H1 (cell line): Measurements from ENCODE around the gene TBKBP1. TPM values are rescaled to one million over a fixed set of nuclear protein-coding genes. Genes with fewer than 3 reads are reported as not detected.

Source experiments
- CBX8 ChIP-seq: fragments of 300-800, 300-1000 bp; sonication (generic); IDR thresholded peaks from 2 replicates; pipeline ENCODE4 v1.7.1; 2016; ENCODE audit warnings: low read depth, low read length, borderline replicate concordance
- CHD2 ChIP-seq: IDR thresholded peaks from 2 replicates; pipeline ENCODE4 v1.6.1; 2012; ENCODE audit warnings: low read length, improper control_type of control experiment
- CHD7 ChIP-seq: fragments of 300-600 bp; sonication (generic); IDR thresholded peaks from 2 replicates; pipeline ENCODE4 v1.7.1; 2012; ENCODE audit warnings: low read length, moderate library complexity, mild to moderate bottlenecking, inconsistent platforms; ENCODE audit not compliant: insufficient replicate concordance
- CTBP2 ChIP-seq: IDR thresholded peaks from 2 replicates; pipeline ENCODE4 v1.7.0; 2011; ENCODE audit warnings: borderline replicate concordance, mild to moderate bottlenecking, moderate library complexity, mixed read lengths, low read length; ENCODE audit not compliant: insufficient read depth, insufficient read length
- EP300 ChIP-seq, 2 experiments: IDR thresholded peaks; 1 replicate in 1 of 2; 2 replicates in 1 of 2; pipeline ENCODE4 v1.6.1; 2011 to 2012; ENCODE audit warnings: low read depth in 2 of 2, low read length in 2 of 2, mild to moderate bottlenecking in 2 of 2, borderline replicate concordance in 1 of 2, inconsistent platforms in 1 of 2, moderate library complexity in 1 of 2
- EZH2 ChIP-seq: fragments of 200-600 bp; sonication (generic); IDR thresholded peaks from 2 replicates; pipeline ENCODE4 v1.7.1; 2012; ENCODE audit warnings: low read depth, mild to moderate bottlenecking, moderate library complexity, low read length, inconsistent platforms; ENCODE audit not compliant: severe bottlenecking
- RAD21 ChIP-seq, 2 experiments: IDR thresholded peaks in 1 of 2; conservative IDR thresholded peaks in 1 of 2; 2 replicates each; pipeline ENCODE4 v1.6.1; 2011; ENCODE audit warnings: low read depth in 2 of 2, low read length in 2 of 2, improper control_type of control experiment in 1 of 2, inconsistent platforms in 1 of 2, mild to moderate bottlenecking in 1 of 2, moderate library complexity in 1 of 2
- SAP30 ChIP-seq: fragments of 300-600 bp; sonication (generic); IDR thresholded peaks from 2 replicates; pipeline ENCODE4 v1.7.1; 2012; ENCODE audit warnings: low read length, moderate library complexity, mild to moderate bottlenecking, inconsistent platforms; ENCODE audit not compliant: insufficient read depth, insufficient replicate concordance
- polyA plus RNA-seq, 7 experiments: library from polyadenylated mRNA; depleted of rRNA in 3 of 7; stranded (reverse) in 5 of 7; unstranded in 2 of 7; fragments of >200 nt in 5 of 7; fragments of 200-250 nt in 2 of 7; gene quantifications; 1 replicate in 5 of 7; 2 replicates in 1 of 7; 4 replicates in 1 of 7; pipeline versions ENCODE4 v1.2.1 to v1.2.3, GENCODE V29; 2011 to 2013; ENCODE audit warnings: missing spikeins in 2 of 7, mixed read lengths in 2 of 7
- total RNA-seq: library from RNA; stranded (reverse); fragmentation: NEBNext Ultra II Directional; extraction: Animal tissue kit (Norgen Biotek cat#: 25700); gene quantifications from 2 replicates; pipeline ENCODE4 v1.2.1, GENCODE V29; 2021

TBKBP1 gene
- total and polyA plus RNA-seq, 2 of the 8 experiments (the other 6 are each of a cell fraction or from before 2014, with no cell fraction given) = 6.3 to 15.1 TPM

GRCh38 chr17:47695429-47696376 is 1.7 kb downstream of the TBKBP1 start (continued):
- TF ChIP-seq CHD7 (no peak), SAP30 (peak; percentile 28), EZH2 (peak; percentile 25), CHD2 (no peak), CBX8 (no peak), EP300 (IDR thresholded peaks at IDR 0.05; ENCODE audit: borderline replicate concordance in 1 of 2, low read depth in 2 of 2, low read length in 2 of 2) (no peak), RAD21 (IDR thresholded peaks at IDR 0.05 in 1 of 2, conservative IDR thresholded peaks at IDR 0.05 in 1 of 2; ENCODE audit: low read depth in 2 of 2, low read length in 2 of 2) (no peak), CTBP2 (peak; percentile 35)
